ENCODE data around the gene APOF. TPM values are rescaled to one million over a fixed set of nuclear protein-coding genes. Genes with fewer than 3 reads are reported as not detected.
A peak's percentile ranks its signal among the peaks of the same experiment; 100 is the strongest.

Gene APOF
- total and polyA plus RNA-seq, 2 of the 13 experiments (the other 11 are each of a cell fraction or from before 2014, with no cell fraction given), result 3.3 to 23.9 TPM

DNA sequence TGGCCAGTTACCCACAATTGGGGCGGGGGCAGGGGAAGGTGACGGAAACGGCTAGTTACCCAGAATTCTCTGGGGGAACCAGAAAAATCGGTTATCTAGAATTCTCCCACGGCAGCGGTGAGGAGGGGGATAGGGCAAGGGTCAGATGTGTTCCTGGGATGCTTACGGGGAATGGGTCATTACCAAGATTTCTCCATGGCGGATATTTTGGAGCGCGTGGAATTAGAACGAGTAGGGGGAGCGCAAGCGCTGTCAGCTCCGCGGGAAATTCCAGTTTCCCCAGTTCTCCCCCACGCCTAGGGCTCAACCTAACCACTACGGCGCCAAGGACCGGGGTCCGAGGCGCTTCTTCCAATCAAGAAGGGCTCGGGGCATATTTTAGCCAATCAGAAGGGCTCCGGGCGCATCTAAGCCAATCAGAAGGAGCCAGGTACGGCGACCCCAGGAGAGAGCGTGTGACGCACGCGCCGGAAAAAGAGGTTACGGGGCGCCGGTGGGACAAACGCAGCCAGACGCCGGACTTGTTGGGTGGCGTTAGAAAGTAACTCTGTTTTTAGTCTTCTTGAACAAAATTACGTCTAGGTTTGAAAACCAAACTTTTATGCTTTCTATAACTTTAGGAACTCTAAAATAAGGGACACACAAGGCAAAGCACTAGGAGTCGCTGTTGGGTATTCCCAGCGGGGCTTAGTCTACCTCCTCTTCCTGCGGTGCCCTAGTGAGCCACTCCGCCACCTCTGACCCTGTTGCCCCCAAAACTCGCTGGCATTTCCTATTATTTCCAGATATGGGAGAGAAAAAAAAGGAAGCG lies 28.8 kb downstream of the APOF start, which contains the start of gene PAN2 (continued):
- TF ChIP-seq, protein P1, sequence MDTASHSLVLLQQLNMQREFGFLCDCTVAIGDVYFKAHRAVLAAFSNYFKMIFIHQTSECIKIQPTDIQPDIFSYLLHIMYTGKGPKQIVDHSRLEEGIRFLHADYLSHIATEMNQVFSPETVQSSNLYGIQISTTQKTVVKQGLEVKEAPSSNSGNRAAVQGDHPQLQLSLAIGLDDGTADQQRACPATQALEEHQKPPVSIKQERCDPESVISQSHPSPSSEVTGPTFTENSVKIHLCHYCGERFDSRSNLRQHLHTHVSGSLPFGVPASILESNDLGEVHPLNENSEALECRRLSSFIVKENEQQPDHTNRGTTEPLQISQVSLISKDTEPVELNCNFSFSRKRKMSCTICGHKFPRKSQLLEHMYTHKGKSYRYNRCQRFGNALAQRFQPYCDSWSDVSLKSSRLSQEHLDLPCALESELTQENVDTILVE (CRISPR knock-in tag; IDR thresholded peaks at IDR 0.05), result no peak
- TF ChIP-seq ZNF382 (CRISPR knock-in tag; IDR thresholded peaks at IDR 0.05; ENCODE audit: borderline replicate concordance) (no peak), SIX4 (CRISPR knock-in tag; IDR thresholded peaks at IDR 0.05) (no peak), ETV5 (CRISPR knock-in tag; IDR thresholded peaks at IDR 0.05; ENCODE audit: borderline replicate concordance) (peak; percentile 72; the same call in 1 of the 2 replicates), BHLHE40 (IDR thresholded peaks at IDR 0.05; ENCODE audit: low read length) (no peak), NFYB (CRISPR knock-in tag; IDR thresholded peaks at IDR 0.05) (peak; percentile 97), POLR2G (IDR thresholded peaks at IDR 0.05; ENCODE audit: low read depth, low read length) (peak; percentile 87), SMAD1 (CRISPR knock-in tag; IDR thresholded peaks at IDR 0.05; ENCODE audit: borderline replicate concordance, low read depth) (no peak), ZFX (CRISPR knock-in tag; IDR thresholded peaks at IDR 0.05; ENCODE audit: low read depth) (peak; percentile 53; the same call in 1 of the 2 replicates), GLI4 (CRISPR knock-in tag; IDR thresholded peaks at IDR 0.05; ENCODE audit: borderline replicate concordance) (0 out of 2 replicates have a peak, but pooled peaks have one; percentile 69), DNMT1 (CRISPR knock-in tag; IDR thresholded peaks at IDR 0.05) (no peak), TBX2 (CRISPR knock-in tag; IDR thresholded peaks at IDR 0.05; ENCODE audit: borderline replicate concordance) (peak; percentile 78), KLF12 (CRISPR knock-in tag; IDR thresholded peaks at IDR 0.05; ENCODE audit: borderline replicate concordance) (no peak)
- TF ChIP-seq, protein P2, sequence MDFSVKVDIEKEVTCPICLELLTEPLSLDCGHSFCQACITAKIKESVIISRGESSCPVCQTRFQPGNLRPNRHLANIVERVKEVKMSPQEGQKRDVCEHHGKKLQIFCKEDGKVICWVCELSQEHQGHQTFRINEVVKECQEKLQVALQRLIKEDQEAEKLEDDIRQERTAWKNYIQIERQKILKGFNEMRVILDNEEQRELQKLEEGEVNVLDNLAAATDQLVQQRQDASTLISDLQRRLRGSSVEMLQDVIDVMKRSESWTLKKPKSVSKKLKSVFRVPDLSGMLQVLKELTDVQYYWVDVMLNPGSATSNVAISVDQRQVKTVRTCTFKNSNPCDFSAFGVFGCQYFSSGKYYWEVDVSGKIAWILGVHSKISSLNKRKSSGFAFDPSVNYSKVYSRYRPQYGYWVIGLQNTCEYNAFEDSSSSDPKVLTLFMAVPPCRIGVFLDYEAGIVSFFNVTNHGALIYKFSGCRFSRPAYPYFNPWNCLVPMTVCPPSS (IDR thresholded peaks at IDR 0.05), result no peak
- TF ChIP-seq, protein P3, sequence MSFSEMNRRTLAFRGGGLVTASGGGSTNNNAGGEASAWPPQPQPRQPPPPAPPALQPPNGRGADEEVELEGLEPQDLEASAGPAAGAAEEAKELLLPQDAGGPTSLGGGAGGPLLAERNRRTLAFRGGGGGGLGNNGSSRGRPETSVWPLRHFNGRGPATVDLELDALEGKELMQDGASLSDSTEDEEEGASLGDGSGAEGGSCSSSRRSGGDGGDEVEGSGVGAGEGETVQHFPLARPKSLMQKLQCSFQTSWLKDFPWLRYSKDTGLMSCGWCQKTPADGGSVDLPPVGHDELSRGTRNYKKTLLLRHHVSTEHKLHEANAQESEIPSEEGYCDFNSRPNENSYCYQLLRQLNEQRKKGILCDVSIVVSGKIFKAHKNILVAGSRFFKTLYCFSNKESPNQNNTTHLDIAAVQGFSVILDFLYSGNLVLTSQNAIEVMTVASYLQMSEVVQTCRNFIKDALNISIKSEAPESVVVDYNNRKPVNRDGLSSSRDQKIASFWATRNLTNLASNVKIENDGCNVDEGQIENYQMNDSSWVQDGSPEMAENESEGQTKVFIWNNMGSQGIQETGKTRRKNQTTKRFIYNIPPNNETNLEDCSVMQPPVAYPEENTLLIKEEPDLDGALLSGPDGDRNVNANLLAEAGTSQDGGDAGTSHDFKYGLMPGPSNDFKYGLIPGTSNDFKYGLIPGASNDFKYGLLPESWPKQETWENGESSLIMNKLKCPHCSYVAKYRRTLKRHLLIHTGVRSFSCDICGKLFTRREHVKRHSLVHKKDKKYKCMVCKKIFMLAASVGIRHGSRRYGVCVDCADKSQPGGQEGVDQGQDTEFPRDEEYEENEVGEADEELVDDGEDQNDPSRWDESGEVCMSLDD (CRISPR knock-in tag; IDR thresholded peaks at IDR 0.05; ENCODE audit: borderline replicate concordance), result peak; percentile 36; the same call in 1 of the 2 replicates
- TF ChIP-seq, protein P4, sequence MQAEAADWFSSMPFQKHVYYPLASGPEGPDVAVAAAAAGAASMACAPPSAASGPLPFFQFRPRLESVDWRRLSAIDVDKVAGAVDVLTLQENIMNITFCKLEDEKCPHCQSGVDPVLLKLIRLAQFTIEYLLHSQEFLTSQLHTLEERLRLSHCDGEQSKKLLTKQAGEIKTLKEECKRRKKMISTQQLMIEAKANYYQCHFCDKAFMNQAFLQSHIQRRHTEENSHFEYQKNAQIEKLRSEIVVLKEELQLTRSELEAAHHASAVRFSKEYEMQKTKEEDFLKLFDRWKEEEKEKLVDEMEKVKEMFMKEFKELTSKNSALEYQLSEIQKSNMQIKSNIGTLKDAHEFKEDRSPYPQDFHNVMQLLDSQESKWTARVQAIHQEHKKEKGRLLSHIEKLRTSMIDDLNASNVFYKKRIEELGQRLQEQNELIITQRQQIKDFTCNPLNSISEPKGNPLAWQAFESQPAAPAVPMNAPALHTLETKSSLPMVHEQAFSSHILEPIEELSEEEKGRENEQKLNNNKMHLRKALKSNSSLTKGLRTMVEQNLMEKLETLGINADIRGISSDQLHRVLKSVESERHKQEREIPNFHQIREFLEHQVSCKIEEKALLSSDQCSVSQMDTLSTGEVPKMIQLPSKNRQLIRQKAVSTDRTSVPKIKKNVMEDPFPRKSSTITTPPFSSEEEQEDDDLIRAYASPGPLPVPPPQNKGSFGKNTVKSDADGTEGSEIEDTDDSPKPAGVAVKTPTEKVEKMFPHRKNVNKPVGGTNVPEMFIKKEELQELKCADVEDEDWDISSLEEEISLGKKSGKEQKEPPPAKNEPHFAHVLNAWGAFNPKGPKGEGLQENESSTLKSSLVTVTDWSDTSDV (CRISPR knock-in tag; IDR thresholded peaks at IDR 0.05), result 0 out of 2 replicates have a peak, but pooled peaks have one; percentile 56
- TF ChIP-seq, protein P5, sequence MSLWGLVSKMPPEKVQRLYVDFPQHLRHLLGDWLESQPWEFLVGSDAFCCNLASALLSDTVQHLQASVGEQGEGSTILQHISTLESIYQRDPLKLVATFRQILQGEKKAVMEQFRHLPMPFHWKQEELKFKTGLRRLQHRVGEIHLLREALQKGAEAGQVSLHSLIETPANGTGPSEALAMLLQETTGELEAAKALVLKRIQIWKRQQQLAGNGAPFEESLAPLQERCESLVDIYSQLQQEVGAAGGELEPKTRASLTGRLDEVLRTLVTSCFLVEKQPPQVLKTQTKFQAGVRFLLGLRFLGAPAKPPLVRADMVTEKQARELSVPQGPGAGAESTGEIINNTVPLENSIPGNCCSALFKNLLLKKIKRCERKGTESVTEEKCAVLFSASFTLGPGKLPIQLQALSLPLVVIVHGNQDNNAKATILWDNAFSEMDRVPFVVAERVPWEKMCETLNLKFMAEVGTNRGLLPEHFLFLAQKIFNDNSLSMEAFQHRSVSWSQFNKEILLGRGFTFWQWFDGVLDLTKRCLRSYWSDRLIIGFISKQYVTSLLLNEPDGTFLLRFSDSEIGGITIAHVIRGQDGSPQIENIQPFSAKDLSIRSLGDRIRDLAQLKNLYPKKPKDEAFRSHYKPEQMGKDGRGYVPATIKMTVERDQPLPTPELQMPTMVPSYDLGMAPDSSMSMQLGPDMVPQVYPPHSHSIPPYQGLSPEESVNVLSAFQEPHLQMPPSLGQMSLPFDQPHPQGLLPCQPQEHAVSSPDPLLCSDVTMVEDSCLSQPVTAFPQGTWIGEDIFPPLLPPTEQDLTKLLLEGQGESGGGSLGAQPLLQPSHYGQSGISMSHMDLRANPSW (CRISPR knock-in tag; IDR thresholded peaks at IDR 0.05; ENCODE audit: borderline replicate concordance), result peak; percentile 69; the same call in 1 of the 2 replicates
